Stomach (tissue), 4 donors: ENCODE measurements around the gene TCEA2.

Source experiments
- POLR2AphosphoS5 ChIP-seq, 3 donors: sonication (generic); formaldehyde crosslinking; IDR thresholded peaks; one replicate each; pipeline ENCODE4 v1.6.1; 2016; ENCODE audit warnings: antibody characterized with exemption in 3 of 3
- TF ChIP-seq, protein P1 (sequence below), 7 experiments: fragments of 450-650 bp in 4 of 7; fragments of 200-600 bp in 3 of 7; sonication (generic) in 3 of 7; IDR thresholded peaks; one replicate each; pipeline ENCODE4 v1.5.1; 2016 to 2019; ENCODE audit warnings: antibody characterized with exemption in 7 of 7, control low read depth in 2 of 7, mild to moderate bottlenecking in 1 of 7

- TF ChIP-seq, protein P1, sequence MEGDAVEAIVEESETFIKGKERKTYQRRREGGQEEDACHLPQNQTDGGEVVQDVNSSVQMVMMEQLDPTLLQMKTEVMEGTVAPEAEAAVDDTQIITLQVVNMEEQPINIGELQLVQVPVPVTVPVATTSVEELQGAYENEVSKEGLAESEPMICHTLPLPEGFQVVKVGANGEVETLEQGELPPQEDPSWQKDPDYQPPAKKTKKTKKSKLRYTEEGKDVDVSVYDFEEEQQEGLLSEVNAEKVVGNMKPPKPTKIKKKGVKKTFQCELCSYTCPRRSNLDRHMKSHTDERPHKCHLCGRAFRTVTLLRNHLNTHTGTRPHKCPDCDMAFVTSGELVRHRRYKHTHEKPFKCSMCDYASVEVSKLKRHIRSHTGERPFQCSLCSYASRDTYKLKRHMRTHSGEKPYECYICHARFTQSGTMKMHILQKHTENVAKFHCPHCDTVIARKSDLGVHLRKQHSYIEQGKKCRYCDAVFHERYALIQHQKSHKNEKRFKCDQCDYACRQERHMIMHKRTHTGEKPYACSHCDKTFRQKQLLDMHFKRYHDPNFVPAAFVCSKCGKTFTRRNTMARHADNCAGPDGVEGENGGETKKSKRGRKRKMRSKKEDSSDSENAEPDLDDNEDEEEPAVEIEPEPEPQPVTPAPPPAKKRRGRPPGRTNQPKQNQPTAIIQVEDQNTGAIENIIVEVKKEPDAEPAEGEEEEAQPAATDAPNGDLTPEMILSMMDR (IDR thresholded peaks at IDR 0.05): peak in 5 of 7 experiments; percentile 40 to 71 (median 66)
- TF ChIP-seq POLR2AphosphoS5 (IDR thresholded peaks at IDR 0.05): no peak
Measured at GRCh38 chr20:64069614-64070243, 6.7 kb downstream of the TCEA2 start.
